HepG2 (cell line): ENCODE results near the gene NUP155. TPM values are rescaled to one million over a fixed set of nuclear protein-coding genes. Genes with fewer than 3 reads are reported as not detected.

Experiments
- ADNP ChIP-seq: sonication (generic); formaldehyde crosslinking; IDR thresholded peaks from 2 replicates; pipeline ENCODE4 v1.4.0; 2020; ENCODE audit warnings: missing genetic modification reagents
- EEA1 ChIP-seq: sonication (generic); formaldehyde crosslinking; IDR thresholded peaks from 2 replicates; pipeline ENCODE4 v1.5.1; 2020; ENCODE audit warnings: mild to moderate bottlenecking, missing genetic modification reagents, borderline replicate concordance
- MTA3 ChIP-seq: sonication (generic); formaldehyde crosslinking; IDR thresholded peaks from 2 replicates; pipeline ENCODE4 v1.4.0; 2020; ENCODE audit warnings: missing genetic modification reagents
- NCOA2 ChIP-seq: sonication (generic); formaldehyde crosslinking; IDR thresholded peaks from 2 replicates; pipeline ENCODE4 v1.8.0; 2022; ENCODE audit warnings: inconsistent platforms
- NFIB ChIP-seq: sonication (generic); formaldehyde crosslinking; IDR thresholded peaks from 2 replicates; pipeline ENCODE4 v1.9.0; 2021; ENCODE audit warnings: missing genetic modification reagents, mild to moderate bottlenecking, borderline replicate concordance
- TMF1 ChIP-seq: sonication (generic); formaldehyde crosslinking; IDR thresholded peaks from 2 replicates; pipeline ENCODE4 v1.8.1; 2022; ENCODE audit warnings: low read depth, missing genetic modification reagents
- ZNF3 ChIP-seq: IDR thresholded peaks from 2 replicates; pipeline ENCODE4 v1.7.0; 2017; ENCODE audit warnings: inconsistent platforms
- ZNF30 ChIP-seq: sonication (generic); formaldehyde crosslinking; IDR thresholded peaks from 2 replicates; pipeline ENCODE4 v1.5.0; 2020; ENCODE audit warnings: mild to moderate bottlenecking, missing genetic modification reagents
- ZNF44 ChIP-seq: sonication (generic); formaldehyde crosslinking; IDR thresholded peaks from 2 replicates; pipeline ENCODE4 v1.5.1; 2020; ENCODE audit warnings: mild to moderate bottlenecking, missing genetic modification reagents
- polyA plus RNA-seq, 8 experiments: library from polyadenylated mRNA; depleted of rRNA in 3 of 8; stranded (reverse) in 7 of 8; unstranded in 1 of 8; fragments of >200 nt; fragmentation: Illumina TruSeq in 4 of 8; extraction: Trizol in 4 of 8; gene quantifications; 2 replicates each; pipeline versions ENCODE4 v1.2.1 to v1.2.3, GENCODE V29; 2011 to 2016; ENCODE audit warnings: low read depth in 4 of 8, missing spikeins in 1 of 8, mixed read lengths in 1 of 8; ENCODE audit not compliant: insufficient read depth in 1 of 8
- total RNA-seq, 5 experiments: library from RNA; depleted of rRNA; stranded (reverse); fragments of >200 nt; fragmentation: Illumina TruSeq; extraction: Trizol; gene quantifications; 2 replicates each; pipeline ENCODE4 v1.2.3, GENCODE V29; 2016; ENCODE audit warnings: low read depth in 1 of 5
- TF ChIP-seq, protein P1 (sequence below): sonication (generic); formaldehyde crosslinking; IDR thresholded peaks from 2 replicates; pipeline ENCODE4 v1.8.0; 2022; ENCODE audit warnings: mild to moderate bottlenecking, missing genetic modification reagents; ENCODE audit not compliant: insufficient replicate concordance
- TF ChIP-seq, protein P2 (sequence below): fragments of 450-650 bp; IDR thresholded peaks from 2 replicates; pipeline ENCODE4 v1.6.1; 2017; ENCODE audit warnings: mild to moderate bottlenecking

The NUP155 gene
- total and polyA plus RNA-seq, 2 of the 13 experiments (the other 11 are each of a cell fraction or from before 2014, with no cell fraction given) = 13.0 to 57.4 TPM

DNA sequence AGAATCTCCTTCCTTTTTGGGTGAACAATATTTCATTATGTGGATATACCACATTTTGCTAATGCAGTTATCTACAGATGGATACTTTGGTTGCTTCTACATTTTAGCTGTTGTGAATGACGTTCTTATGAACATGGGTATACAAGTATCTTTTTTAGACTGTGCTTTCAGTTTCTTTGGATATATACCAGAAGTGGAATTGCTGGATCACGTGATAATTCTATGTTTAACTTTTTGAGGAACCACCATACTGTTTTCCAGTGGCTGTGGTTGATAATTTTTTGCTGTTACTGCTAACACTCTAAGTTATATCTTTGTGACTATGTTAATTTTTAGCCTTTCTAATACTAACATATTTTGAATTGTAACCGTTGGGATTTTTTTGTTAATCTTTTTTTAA, 20.7 kb upstream of the NUP155 start (continued):
- TF ChIP-seq, protein P1, sequence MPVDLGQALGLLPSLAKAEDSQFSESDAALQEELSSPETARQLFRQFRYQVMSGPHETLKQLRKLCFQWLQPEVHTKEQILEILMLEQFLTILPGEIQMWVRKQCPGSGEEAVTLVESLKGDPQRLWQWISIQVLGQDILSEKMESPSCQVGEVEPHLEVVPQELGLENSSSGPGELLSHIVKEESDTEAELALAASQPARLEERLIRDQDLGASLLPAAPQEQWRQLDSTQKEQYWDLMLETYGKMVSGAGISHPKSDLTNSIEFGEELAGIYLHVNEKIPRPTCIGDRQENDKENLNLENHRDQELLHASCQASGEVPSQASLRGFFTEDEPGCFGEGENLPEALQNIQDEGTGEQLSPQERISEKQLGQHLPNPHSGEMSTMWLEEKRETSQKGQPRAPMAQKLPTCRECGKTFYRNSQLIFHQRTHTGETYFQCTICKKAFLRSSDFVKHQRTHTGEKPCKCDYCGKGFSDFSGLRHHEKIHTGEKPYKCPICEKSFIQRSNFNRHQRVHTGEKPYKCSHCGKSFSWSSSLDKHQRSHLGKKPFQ (CRISPR knock-in tag) = no peak
- TF ChIP-seq TMF1 (CRISPR knock-in tag) (no peak), MTA3 (no peak), EEA1 (no peak), NCOA2 (no peak), ADNP (CRISPR knock-in tag) (no peak), ZNF3 (CRISPR knock-in tag) (no peak), ZNF44 (no peak), NFIB (CRISPR knock-in tag) (no peak), ZNF30 (no peak)
- TF ChIP-seq, protein P2, sequence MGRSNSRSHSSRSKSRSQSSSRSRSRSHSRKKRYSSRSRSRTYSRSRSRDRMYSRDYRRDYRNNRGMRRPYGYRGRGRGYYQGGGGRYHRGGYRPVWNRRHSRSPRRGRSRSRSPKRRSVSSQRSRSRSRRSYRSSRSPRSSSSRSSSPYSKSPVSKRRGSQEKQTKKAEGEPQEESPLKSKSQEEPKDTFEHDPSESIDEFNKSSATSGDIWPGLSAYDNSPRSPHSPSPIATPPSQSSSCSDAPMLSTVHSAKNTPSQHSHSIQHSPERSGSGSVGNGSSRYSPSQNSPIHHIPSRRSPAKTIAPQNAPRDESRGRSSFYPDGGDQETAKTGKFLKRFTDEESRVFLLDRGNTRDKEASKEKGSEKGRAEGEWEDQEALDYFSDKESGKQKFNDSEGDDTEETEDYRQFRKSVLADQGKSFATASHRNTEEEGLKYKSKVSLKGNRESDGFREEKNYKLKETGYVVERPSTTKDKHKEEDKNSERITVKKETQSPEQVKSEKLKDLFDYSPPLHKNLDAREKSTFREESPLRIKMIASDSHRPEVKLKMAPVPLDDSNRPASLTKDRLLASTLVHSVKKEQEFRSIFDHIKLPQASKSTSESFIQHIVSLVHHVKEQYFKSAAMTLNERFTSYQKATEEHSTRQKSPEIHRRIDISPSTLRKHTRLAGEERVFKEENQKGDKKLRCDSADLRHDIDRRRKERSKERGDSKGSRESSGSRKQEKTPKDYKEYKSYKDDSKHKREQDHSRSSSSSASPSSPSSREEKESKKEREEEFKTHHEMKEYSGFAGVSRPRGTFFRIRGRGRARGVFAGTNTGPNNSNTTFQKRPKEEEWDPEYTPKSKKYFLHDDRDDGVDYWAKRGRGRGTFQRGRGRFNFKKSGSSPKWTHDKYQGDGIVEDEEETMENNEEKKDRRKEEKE = no peak
